Prostate gland (tissue), 2 donors: ENCODE measurements around the gene SH3PXD2A.

ENCODE experiments used
- POLR2A ChIP-seq: fragments of 450-650 bp; IDR thresholded peaks from one replicate; pipeline ENCODE4 v1.6.1; 2016; ENCODE audit warnings: antibody characterized with exemption, mild to moderate bottlenecking
- POLR2AphosphoS5 ChIP-seq: sonication (generic); formaldehyde crosslinking; IDR thresholded peaks from one replicate; pipeline ENCODE4 v1.6.1; 2017; ENCODE audit warnings: antibody characterized with exemption
- TF ChIP-seq, protein P1 (sequence below), 4 experiments: fragments of 200-600 bp in 2 of 4; fragments of 450-650 bp in 2 of 4; sonication (generic) in 2 of 4; IDR thresholded peaks; 1 replicate in 3 of 4; 2 replicates in 1 of 4; pipeline ENCODE4 v1.5.1; 2016 to 2019; ENCODE audit warnings: antibody characterized with exemption in 4 of 4, mild to moderate bottlenecking in 2 of 4, moderate library complexity in 2 of 4

DNA sequence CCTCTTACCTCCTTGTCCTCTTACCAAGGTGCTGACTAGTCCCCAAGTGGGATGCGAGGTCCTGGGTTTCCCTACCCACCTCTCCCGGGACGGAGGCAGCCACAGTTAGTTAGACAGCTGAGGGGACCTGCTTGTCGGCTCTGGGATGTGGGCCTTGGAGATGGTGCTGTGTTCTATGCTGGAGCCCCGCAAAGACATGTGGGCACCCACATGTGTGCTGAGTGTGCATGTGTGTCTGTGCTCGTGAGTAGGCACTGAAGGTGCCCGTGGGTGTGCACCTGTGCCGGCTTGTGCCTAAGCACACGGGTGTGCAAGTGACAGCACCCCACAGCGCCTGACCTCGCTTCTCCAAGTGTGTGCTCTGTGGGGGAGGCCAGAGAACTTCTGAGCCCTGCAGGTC lies 299.7 kb downstream of the SH3PXD2A start:
- TF ChIP-seq POLR2A (no peak), POLR2AphosphoS5 (no peak)
- TF ChIP-seq, protein P1, sequence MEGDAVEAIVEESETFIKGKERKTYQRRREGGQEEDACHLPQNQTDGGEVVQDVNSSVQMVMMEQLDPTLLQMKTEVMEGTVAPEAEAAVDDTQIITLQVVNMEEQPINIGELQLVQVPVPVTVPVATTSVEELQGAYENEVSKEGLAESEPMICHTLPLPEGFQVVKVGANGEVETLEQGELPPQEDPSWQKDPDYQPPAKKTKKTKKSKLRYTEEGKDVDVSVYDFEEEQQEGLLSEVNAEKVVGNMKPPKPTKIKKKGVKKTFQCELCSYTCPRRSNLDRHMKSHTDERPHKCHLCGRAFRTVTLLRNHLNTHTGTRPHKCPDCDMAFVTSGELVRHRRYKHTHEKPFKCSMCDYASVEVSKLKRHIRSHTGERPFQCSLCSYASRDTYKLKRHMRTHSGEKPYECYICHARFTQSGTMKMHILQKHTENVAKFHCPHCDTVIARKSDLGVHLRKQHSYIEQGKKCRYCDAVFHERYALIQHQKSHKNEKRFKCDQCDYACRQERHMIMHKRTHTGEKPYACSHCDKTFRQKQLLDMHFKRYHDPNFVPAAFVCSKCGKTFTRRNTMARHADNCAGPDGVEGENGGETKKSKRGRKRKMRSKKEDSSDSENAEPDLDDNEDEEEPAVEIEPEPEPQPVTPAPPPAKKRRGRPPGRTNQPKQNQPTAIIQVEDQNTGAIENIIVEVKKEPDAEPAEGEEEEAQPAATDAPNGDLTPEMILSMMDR (IDR thresholded peaks at IDR 0.05), result no peak
